Brain microvascular endothelial cell (primary cell): ENCODE data around the gene MZB1.

Source experiments
- DNase-seq: peaks from one replicate; pipeline ENCODE4 v3.0.0-alpha.2; 2020
- H3K27ac ChIP-seq: fragments of 250-450 bp; sonication (Bioruptor Pico); 2 replicates; pipeline ENCODE4 v1.5.1; 2020; ENCODE audit warnings: mild to moderate bottlenecking, moderate library complexity
- H3K27me3 ChIP-seq: fragments of 250-450 bp; sonication (Bioruptor Pico); replicated peaks from 2 replicates; pipeline ENCODE4 v1.5.1; 2020; ENCODE audit warnings: mild to moderate bottlenecking
- H3K36me3 ChIP-seq: fragments of 250-450 bp; sonication (Bioruptor Pico); replicated peaks from 2 replicates; pipeline ENCODE4 v1.5.1; 2020; ENCODE audit warnings: mild to moderate bottlenecking
- H3K4me3 ChIP-seq: 2 replicates; pipeline ENCODE4 v1.5.1; 2011; ENCODE audit warnings: low read depth, mild to moderate bottlenecking, control low read depth, low read length, moderate library complexity
- in situ Hi-C: cut with HindIII; loops from 2 replicates; pipeline ENCODE4 v1.10.0; 2017; ENCODE audit warnings: low sequenced_read_pairs, low pct_ligation_motif_present
- TF ChIP-seq, protein P1 (sequence below): IDR thresholded peaks from 2 replicates; pipeline ENCODE4 v1.5.1; 2011; ENCODE audit warnings: low read depth, mild to moderate bottlenecking, moderate library complexity, low read length, control low read depth, inconsistent platforms; ENCODE audit errors: missing control alignments

Gene MZB1

DNA sequence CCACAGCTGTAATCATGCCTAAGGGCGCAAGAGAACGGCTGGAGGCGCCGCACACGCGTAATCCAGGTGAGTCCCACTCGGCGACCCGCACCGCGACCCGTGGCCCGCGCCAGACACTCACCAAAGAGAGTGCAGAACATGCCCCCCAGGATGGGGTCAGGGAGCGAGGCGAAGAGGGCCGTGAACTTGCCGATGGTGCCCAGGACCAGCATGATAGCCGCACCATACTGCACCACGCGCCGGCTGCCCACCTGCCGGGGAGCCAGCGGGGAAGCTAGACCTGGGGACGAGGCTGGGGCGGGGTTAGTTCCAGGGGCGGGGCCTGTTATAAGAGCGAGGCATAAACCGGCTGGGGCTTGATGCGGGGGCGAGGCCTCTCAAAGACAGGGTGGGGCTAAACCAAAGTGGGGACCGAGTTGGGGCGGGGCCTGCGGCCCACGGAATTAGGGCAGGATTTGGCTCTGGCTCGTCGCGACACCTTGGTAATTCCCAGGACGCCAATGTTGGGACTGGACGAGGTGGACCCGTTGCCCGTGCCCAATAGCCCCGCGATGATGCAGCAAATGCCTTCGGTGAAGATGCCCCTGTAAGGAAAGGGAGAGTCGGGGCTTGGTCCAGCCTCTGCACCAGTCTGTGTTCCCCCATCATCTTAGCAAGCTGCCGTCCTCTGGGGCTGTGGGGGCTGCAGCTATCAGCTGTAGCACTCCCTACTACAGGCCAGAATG is 11.4 kb downstream of the MZB1 start:
- in situ Hi-C loops, result no loop called here
- no peaks in the 10 kb centered on the region for H3K36me3 ChIP-seq
- TF ChIP-seq, protein P1, sequence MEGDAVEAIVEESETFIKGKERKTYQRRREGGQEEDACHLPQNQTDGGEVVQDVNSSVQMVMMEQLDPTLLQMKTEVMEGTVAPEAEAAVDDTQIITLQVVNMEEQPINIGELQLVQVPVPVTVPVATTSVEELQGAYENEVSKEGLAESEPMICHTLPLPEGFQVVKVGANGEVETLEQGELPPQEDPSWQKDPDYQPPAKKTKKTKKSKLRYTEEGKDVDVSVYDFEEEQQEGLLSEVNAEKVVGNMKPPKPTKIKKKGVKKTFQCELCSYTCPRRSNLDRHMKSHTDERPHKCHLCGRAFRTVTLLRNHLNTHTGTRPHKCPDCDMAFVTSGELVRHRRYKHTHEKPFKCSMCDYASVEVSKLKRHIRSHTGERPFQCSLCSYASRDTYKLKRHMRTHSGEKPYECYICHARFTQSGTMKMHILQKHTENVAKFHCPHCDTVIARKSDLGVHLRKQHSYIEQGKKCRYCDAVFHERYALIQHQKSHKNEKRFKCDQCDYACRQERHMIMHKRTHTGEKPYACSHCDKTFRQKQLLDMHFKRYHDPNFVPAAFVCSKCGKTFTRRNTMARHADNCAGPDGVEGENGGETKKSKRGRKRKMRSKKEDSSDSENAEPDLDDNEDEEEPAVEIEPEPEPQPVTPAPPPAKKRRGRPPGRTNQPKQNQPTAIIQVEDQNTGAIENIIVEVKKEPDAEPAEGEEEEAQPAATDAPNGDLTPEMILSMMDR, result no peak
- DNase-seq, result no peak
- no peaks in the 10 kb centered on the region for H3K27me3 ChIP-seq
- H3K4me3 ChIP-seq, result no peak overlapping the region
- H3K27ac ChIP-seq, result no peak overlapping the region

DNA sequence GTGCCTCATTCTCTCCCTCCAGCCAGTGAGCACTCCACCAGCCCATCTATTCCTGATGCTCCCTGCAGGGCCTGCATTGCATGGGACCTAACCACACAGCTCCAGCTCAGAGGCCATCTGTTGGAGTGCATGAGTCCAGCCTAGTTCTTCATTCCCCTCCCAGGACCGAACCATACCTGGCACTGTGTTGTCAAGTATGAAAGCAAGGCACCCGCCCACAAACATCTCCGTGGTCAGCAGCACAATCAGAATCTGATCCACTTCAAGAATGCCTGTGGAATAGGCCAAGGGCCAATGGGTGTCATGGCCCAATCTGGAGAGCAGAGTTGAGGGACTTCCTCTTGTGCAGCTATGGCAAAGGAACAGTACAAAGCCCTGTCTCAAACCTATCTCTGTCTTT is 12.5 kb downstream of the MZB1 start:
- H3K4me3 ChIP-seq, result no peak overlapping the region

DNA sequence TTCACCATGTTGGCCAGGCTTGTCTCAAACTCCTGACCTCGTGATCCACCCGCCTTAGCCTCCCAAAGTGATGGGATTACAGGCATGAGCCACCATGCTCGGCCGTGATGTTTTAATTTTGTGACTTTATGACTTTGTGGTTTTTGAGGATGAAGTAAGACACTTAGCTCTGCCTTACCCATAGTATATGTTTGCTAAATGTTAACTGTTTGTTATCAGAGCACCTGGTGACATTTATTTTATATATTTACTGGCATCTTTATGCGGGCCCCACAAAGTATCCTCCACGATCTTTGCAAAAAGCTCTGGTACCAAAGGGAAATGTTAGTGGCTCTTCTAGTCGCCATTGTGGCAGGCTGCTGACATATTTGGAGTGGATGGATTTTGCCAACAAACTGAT is 13.3 kb downstream of the MZB1 start:
- H3K27me3 ChIP-seq, result no peaks in the 10 kb centered on the region
- TF ChIP-seq, protein P1, result no peak
- no peak for DNase-seq
- H3K36me3 ChIP-seq, result peaks cover 5% of the 10 kb centered on the region
- H3K27ac ChIP-seq, result no peak overlapping the region
- in situ Hi-C loops, result no loop called here
- H3K4me3 ChIP-seq, result no peak overlapping the region

More for the DNA sequence above, 12.5 kb downstream of the MZB1 start:
- TF ChIP-seq, protein P1, result no peak
- H3K27ac ChIP-seq, result no peak overlapping the region
- in situ Hi-C loops, result no loop called here
- no peak for DNase-seq
- no peaks in the 10 kb centered on the region for H3K27me3 ChIP-seq
- H3K36me3 ChIP-seq, result peaks cover under 1% of the 10 kb centered on the region

DNA sequence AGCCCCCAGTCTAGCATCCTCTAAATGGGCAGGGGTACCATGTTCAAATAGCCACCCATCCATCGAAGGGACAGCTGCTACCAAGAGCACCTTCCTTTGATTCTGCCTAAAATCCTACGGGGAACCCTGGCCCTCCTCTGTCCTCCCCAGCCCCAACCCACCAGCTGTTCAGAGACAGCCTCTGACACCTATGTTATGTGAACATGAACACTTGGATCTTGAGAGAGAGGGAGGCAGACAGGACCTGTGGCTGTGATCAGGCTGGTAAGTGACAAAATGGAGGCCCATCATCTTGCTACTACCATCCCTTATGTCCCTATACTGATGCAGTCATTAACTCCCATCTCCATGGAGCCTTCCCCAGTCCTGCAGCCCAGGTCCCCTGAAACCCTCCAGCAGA is 14.8 kb downstream of the MZB1 start:
- DNase-seq, result no peak
- TF ChIP-seq, protein P1, result no peak
- H3K27ac ChIP-seq, result no peak overlapping the region
- H3K27me3 ChIP-seq, result no peaks in the 10 kb centered on the region
- H3K4me3 ChIP-seq, result no peak overlapping the region
- peaks cover 10% of the 10 kb centered on the region for H3K36me3 ChIP-seq
- in situ Hi-C loops, result no loop called here

DNA sequence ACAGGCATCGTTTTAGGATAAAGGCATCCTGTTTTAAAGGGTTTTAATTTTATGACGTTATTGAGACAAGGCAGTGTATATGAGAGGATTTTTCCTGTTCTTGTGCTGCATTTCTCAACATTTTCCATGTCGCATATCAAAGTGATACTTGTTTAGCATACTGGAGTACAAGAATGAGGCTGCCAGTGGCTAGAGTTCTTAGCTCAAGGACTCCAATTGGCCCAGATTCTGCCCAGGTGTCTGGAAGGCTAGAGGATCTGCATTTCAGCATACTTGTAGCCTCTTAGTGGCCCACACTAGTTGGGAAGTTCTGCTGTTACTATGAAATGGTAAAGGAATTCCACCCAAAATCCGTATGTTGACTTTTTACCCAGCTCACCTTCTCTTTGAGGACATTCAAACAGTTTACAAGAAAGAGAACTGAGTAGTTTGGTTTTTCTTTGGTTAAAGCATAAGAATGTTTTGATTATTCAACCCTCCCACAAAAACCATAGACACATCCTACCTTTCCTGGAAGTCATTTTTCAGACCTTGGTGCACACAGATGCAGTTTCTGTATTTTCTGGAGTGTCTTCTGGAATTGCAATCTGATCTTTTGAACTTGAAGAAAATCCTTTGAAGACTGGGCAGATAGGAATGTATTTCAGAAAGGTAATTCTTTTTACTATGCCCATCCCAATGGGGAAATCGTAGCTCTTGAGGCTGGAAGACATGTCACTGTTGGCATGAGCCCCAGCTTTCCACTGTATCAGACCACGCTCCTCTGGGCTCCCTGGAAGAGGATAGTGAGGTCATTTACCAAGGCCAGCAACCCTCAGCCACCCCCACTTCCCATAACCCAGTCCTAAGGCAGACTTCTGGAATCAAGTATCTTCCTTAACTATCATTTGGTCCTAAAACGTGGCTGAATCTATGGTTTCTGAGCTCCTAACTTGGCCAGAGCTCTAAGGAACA is 18.0 kb downstream of the MZB1 start:
- Histone ChIP-seq H3K36me3 (peaks cover 14% of the 10 kb centered on the region), H3K27me3 (no peaks in the 10 kb centered on the region), H3K27ac (no peak overlapping the region), H3K4me3 (no peak overlapping the region)
- in situ Hi-C loops, result no loop called here
- TF ChIP-seq, protein P1, result no peak
- DNase-seq, result no peak
